Measurements from ENCODE around the gene CD151.

The CD151 gene

DNA sequence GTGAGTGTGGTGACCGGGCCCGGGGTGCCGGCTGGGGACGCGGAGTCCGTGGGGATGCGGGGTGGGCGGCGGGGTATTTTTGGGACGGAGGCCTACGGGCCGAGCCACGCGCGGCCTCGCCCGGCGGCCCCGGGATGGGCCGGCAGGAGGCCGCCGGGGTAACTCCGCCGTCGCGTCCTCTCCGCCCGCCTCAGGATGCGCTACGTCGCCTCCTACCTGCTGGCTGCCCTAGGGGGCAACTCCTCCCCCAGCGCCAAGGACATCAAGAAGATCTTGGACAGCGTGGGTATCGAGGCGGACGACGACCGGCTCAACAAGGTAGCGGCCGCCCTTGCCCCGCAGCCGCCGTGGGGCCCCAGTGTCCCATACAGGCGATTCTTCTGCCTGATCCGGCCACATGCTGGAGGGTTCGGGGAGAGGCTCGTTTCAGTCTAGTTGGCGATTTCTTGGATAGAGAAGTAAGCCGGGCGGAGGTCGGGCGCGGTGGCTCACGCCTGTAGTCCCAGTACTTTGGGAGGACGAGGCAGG lies 22.6 kb upstream of the CD151 start:
- H3K9me3 ChIP-seq (ENCODE audit: control insufficient read depth, low read depth, low read length): no peaks in the 10 kb centered on the region
- H3K4me1 ChIP-seq (ENCODE audit: control insufficient read depth, low read depth, low read length): no peaks in the 10 kb centered on the region
- peak overlapping the region; percentile 92 for H3K4me3 ChIP-seq (ENCODE audit: low read length)
- H3K36me3 ChIP-seq (ENCODE audit: control insufficient read depth, low read depth, low read length): peaks cover 27% of the 10 kb centered on the region
- H3K27me3 ChIP-seq (ENCODE audit: control insufficient read depth, insufficient read depth, low read length): no peaks in the 10 kb centered on the region
- peak overlapping the region; percentile 92 for H3K9ac ChIP-seq (ENCODE audit: low read length)
- H3K27ac ChIP-seq (ENCODE audit: low read length): peak overlapping the region; percentile 44

DNA sequence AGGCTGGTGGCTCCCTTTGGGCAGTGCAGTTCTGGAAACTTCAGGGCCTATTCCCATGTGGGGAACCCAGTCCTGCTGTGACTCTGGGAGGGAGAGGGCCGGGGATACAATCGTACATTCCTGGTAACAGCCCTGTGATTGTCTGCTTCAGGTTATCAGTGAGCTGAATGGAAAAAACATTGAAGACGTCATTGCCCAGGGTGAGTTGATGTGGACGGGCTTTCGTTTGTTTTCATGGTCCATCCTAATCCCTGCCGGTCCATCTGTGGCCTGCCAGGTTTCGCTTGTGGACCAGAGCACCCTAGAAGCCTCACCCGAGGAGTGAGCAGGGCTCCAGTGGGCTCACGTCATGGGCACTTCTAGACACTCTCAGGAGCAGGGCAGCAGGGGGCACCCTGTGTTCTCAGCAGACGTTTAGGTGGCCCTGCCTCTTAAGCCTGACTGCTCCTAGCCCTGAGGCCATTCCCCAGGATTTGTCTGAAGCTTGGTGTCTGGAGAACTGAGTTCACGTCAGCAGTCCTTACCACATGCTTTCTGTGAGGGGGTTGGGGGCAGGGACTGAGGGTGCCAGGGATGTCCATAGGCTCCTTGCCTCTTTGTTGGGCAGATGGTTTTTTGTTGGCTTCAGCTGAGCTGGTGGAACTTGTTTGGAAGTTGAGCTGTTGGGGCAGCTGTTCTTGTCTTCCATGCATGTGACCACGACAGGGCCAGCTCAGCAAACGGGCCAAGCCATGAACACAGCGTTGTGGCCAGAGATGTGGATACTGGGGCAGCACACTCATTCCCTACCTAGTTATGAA lies 21.1 kb upstream of the CD151 start:
- no peak overlapping the region for H3K27ac ChIP-seq (ENCODE audit: low read length)
- no peaks in the 10 kb centered on the region for H3K27me3 ChIP-seq (ENCODE audit: control insufficient read depth, insufficient read depth, low read length)
- H3K36me3 ChIP-seq (ENCODE audit: control insufficient read depth, low read depth, low read length): peaks cover 27% of the 10 kb centered on the region
- H3K9me3 ChIP-seq (ENCODE audit: control insufficient read depth, low read depth, low read length): no peaks in the 10 kb centered on the region
- H3K4me1 ChIP-seq (ENCODE audit: control insufficient read depth, low read depth, low read length): no peaks in the 10 kb centered on the region
- H3K4me3 ChIP-seq (ENCODE audit: low read length): peak overlapping the region; percentile 92
- peak overlapping the region; percentile 92 for H3K9ac ChIP-seq (ENCODE audit: low read length)

DNA sequence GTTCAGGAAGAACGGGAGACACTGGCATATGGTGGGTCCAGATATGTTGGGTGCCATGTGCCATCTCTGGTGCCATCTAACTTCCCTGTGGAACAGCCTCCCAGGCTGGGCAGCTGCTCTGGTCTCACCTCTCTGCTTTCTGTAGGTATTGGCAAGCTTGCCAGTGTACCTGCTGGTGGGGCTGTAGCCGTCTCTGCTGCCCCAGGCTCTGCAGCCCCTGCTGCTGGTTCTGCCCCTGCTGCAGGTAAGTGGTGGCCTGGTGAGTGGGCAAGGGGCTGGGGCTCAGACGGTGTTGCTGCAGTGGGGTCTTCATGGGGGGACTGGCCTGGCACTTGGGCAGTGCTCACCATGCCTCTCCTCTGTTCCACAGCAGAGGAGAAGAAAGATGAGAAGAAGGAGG lies 20.4 kb upstream of the CD151 start:
- Histone ChIP-seq H3K36me3 (ENCODE audit: control insufficient read depth, low read depth, low read length) (peaks cover 27% of the 10 kb centered on the region), H3K4me1 (ENCODE audit: control insufficient read depth, low read depth, low read length) (no peaks in the 10 kb centered on the region), H3K9me3 (ENCODE audit: control insufficient read depth, low read depth, low read length) (no peaks in the 10 kb centered on the region), H3K9ac (ENCODE audit: low read length) (no peak overlapping the region), H3K27ac (ENCODE audit: low read length) (no peak overlapping the region), H3K4me3 (ENCODE audit: low read length) (no peak overlapping the region), H3K27me3 (ENCODE audit: control insufficient read depth, insufficient read depth, low read length) (no peaks in the 10 kb centered on the region)

DNA sequence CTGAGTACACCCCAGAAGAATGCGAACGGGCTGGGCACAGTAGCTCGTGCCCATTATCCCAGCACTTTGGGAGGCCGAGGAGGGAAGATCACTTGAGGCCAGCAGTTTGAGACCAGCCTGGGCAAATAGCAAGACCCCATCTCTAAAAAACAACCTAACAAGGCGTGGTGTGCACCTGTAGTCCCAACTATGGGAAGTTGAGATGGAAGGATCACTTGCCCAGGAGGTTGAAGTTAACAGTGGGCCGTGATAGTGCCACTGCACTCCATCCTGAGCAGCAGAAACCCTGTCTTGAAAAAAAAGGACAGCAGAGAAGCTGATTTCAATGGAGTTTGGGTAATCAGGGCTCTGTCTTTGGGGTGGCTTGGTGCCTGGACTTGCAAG lies 19.7 kb upstream of the CD151 start:
- no peak overlapping the region for H3K27ac ChIP-seq (ENCODE audit: low read length)

DNA sequence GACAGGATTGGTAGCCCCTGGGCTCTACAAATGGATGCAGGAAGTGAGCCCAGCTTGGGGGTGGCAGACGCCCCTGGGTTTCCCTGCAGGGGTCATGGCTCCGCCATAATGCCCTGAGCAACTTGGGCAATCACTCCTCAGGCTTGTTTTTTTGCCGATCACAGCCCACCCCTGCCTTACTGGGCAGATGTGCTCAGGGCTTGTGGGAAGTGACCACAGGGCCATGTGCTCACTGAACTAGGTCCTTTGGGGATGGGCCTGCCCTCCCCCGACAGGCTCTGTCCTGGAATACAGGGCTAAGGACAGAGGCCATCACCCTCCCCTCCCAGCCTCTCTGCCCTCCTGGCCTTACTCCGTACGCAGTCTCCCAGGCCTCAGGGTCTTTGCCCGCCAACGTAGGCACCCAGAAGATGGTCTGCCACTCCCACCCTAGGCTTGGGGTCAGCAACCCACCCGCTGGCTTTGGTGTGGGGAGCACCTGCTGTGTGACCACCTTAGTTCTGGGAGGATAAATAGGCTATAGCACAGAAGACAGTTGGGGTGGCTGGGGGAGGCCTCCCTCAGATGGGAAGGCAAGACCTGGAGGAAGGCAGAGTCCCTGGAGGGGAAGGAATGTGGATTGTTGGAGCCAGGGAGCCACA lies 19.2 kb upstream of the CD151 start:
- Histone ChIP-seq H3K27ac (ENCODE audit: low read length) (no peak overlapping the region), H3K4me1 (ENCODE audit: control insufficient read depth, low read depth, low read length) (peaks cover 3% of the 10 kb centered on the region), H3K9me3 (ENCODE audit: control insufficient read depth, low read depth, low read length) (no peaks in the 10 kb centered on the region), H3K4me3 (ENCODE audit: low read length) (no peak overlapping the region), H3K36me3 (ENCODE audit: control insufficient read depth, low read depth, low read length) (peaks cover 27% of the 10 kb centered on the region), H3K27me3 (ENCODE audit: control insufficient read depth, insufficient read depth, low read length) (no peaks in the 10 kb centered on the region), H3K9ac (ENCODE audit: low read length) (no peak overlapping the region)

More for the DNA sequence above, 19.7 kb upstream of the CD151 start:
- no peaks in the 10 kb centered on the region for H3K4me1 ChIP-seq (ENCODE audit: control insufficient read depth, low read depth, low read length)
- no peak overlapping the region for H3K4me3 ChIP-seq (ENCODE audit: low read length)
- no peak overlapping the region for H3K9ac ChIP-seq (ENCODE audit: low read length)
- H3K27me3 ChIP-seq (ENCODE audit: control insufficient read depth, insufficient read depth, low read length): no peaks in the 10 kb centered on the region
- peaks cover 27% of the 10 kb centered on the region for H3K36me3 ChIP-seq (ENCODE audit: control insufficient read depth, low read depth, low read length)
- H3K9me3 ChIP-seq (ENCODE audit: control insufficient read depth, low read depth, low read length): no peaks in the 10 kb centered on the region

DNA sequence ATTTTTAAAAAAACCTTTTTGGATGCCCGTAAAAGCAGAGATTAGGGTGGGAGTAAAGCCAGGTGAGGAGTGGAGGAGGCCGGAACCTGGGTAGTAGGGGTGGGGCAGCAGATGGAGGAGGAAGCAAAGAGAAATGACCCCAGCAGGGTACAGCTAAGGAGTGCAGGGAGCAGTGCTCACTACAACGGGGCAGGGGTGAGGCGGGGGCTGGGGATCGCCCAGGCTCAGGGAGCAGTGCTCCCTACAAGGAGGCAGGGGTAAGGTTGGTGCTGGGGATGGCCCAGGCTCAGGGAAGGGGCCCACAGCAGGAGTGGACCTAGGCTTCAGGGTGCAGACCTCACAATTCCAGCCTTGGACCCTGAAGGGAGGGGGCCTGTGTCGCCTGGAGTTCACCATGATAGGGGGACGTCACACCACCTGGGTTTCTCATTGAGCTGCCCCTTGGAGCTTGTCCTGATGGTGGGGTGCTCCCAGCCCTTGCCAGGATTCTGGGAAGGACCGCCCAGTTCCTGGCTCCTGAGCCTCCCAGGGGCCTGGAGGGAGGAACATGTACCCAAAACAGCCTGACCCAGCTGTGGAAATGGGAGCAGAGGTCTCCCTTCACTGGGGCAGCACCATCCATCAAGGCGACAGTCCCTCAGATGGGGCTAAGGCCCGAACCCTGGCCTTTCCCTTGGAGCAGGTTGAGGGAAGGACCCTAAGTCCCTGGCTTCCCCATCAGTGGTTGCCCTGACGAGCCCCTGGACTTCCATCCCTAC lies 16.9 kb upstream of the CD151 start:
- peaks cover 8% of the 10 kb centered on the region for H3K4me1 ChIP-seq (ENCODE audit: control insufficient read depth, low read depth, low read length)
- H3K9ac ChIP-seq (ENCODE audit: low read length): no peak overlapping the region
- peaks cover 27% of the 10 kb centered on the region for H3K36me3 ChIP-seq (ENCODE audit: control insufficient read depth, low read depth, low read length)
- peaks cover 5% of the 10 kb centered on the region for H3K27me3 ChIP-seq (ENCODE audit: control insufficient read depth, insufficient read depth, low read length)
- no peak overlapping the region for H3K27ac ChIP-seq (ENCODE audit: low read length)
- no peak overlapping the region for H3K4me3 ChIP-seq (ENCODE audit: low read length)
- H3K9me3 ChIP-seq (ENCODE audit: control insufficient read depth, low read depth, low read length): no peaks in the 10 kb centered on the region

DNA sequence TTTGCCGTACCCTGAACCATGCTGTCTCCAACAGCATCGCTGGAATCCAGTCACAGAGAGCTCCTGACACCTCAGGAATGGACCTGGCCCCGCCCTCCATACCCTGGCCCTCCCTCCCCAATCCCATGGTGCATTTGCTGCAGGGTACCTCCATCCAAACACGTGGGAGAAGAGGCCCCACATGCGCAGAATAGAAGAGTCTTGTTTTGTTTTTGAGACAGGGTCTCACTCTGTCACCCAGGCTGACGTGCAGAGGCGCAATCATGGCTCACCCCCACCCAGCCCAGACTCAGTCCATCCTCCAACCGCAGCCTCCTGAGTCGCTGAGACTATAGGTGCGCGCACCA lies 16.3 kb upstream of the CD151 start:
- peaks cover 5% of the 10 kb centered on the region for H3K27me3 ChIP-seq (ENCODE audit: control insufficient read depth, insufficient read depth, low read length)
- H3K9me3 ChIP-seq (ENCODE audit: control insufficient read depth, low read depth, low read length): no peaks in the 10 kb centered on the region
- no peak overlapping the region for H3K27ac ChIP-seq (ENCODE audit: low read length)
- peaks cover 8% of the 10 kb centered on the region for H3K4me1 ChIP-seq (ENCODE audit: control insufficient read depth, low read depth, low read length)
- peaks cover 23% of the 10 kb centered on the region for H3K36me3 ChIP-seq (ENCODE audit: control insufficient read depth, low read depth, low read length)
- H3K9ac ChIP-seq (ENCODE audit: low read length): no peak overlapping the region
- no peak overlapping the region for H3K4me3 ChIP-seq (ENCODE audit: low read length)

DNA sequence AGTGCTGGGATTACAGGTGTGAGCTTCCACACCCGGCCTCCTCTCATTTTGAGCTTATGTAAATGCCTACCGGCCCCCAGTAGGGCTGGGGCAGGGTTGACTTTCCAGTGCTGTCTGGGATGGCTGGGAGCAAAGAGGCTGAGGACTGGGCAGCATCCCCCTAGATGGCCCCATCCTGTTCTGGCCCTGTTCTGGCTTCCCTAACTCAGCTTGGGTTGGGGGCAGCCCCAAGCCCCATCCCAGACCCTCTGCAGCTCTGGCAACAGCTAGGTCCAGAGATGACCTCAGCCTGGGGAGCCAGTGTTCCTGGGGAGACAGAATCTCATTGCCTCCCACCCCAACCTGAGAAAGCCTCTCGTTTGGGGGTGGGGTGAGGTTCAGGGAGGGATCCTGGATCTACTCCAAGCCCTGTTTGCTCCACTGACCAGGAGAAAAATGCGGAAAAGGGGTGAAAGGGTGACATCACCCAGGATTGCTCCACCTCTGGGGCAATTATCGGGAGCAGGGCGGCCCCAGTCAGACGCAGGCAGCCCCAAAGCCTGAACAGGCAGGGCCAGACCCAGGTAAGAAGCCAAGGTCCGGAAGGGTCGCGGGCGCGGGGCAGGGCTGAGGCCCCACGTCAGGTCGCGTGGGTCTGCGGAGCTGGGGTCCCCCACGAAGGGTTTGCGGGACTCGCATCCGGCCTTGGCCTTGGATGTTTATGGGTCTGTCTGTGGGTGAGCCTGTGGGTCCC lies 14.2 kb upstream of the CD151 start, which contains the start of gene PNPLA2:
Gene PNPLA2 (plus strand): TSS at position 519 of the 733 bp plus-strand sequence. CDS start 805 bp downstream, outside the sequence.
- Histone ChIP-seq H3K4me3 (ENCODE audit: low read length) (peak within 1 kb of the TSS; percentile 62), H3K27ac (ENCODE audit: low read length) (no peak within 1 kb of the TSS), H3K9ac (ENCODE audit: low read length) (peak within 1 kb of the TSS; percentile 39), H3K9me3 (ENCODE audit: control insufficient read depth, low read depth, low read length) (no peaks in the 10 kb centered on the region), H3K4me1 (ENCODE audit: control insufficient read depth, low read depth, low read length) (peaks cover 8% of the 10 kb centered on the region), H3K36me3 (ENCODE audit: control insufficient read depth, low read depth, low read length) (peaks cover 1% of the 10 kb centered on the region), H3K27me3 (ENCODE audit: control insufficient read depth, insufficient read depth, low read length) (peaks cover 5% of the 10 kb centered on the region)

DNA sequence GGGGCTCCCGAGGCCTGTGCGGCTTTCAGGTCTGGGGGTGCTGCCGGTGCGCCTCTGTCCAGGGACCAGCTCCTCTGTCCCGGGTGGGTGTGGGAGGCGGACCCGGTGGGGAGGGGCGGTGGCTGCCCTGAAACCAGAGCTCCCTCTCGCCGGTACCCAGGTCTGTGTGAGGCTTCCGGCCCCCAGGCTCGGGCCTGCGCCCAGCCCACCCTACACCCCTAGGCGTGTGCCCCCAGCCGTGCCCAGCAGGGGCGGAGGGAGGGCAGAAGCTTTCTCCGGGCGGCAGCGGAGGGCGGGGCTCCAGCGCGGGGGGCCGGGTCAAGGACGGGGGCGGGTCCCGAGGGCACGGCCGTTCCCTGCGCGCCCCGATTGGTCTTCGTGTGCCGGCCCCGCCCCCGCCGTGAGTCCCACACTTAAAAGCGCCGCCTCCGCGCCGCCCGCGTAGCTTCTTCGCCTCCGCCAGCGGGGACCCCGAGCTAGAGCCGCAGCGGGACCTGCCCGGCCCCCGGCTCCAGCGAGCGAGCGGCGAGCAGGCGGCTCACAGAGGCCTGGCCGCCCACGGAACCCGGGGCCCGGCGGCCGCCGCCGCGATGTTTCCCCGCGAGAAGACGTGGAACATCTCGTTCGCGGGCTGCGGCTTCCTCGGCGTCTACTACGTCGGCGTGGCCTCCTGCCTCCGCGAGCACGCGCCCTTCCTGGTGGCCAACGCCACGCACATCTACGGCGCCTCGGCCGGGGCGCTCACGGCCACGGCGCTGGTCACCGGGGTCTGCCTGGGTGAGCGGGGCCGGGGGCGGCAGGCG lies 13.4 kb upstream of the CD151 start:
- no peaks in the 10 kb centered on the region for H3K9me3 ChIP-seq (ENCODE audit: control insufficient read depth, low read depth, low read length)
- no peaks in the 10 kb centered on the region for H3K36me3 ChIP-seq (ENCODE audit: control insufficient read depth, low read depth, low read length)
- H3K27ac ChIP-seq (ENCODE audit: low read length): no peak overlapping the region
- peak overlapping the region; percentile 62 for H3K4me3 ChIP-seq (ENCODE audit: low read length)
- peaks cover 5% of the 10 kb centered on the region for H3K27me3 ChIP-seq (ENCODE audit: control insufficient read depth, insufficient read depth, low read length)
- H3K9ac ChIP-seq (ENCODE audit: low read length): peak overlapping the region; percentile 39
- H3K4me1 ChIP-seq (ENCODE audit: control insufficient read depth, low read depth, low read length): peaks cover 8% of the 10 kb centered on the region

DNA sequence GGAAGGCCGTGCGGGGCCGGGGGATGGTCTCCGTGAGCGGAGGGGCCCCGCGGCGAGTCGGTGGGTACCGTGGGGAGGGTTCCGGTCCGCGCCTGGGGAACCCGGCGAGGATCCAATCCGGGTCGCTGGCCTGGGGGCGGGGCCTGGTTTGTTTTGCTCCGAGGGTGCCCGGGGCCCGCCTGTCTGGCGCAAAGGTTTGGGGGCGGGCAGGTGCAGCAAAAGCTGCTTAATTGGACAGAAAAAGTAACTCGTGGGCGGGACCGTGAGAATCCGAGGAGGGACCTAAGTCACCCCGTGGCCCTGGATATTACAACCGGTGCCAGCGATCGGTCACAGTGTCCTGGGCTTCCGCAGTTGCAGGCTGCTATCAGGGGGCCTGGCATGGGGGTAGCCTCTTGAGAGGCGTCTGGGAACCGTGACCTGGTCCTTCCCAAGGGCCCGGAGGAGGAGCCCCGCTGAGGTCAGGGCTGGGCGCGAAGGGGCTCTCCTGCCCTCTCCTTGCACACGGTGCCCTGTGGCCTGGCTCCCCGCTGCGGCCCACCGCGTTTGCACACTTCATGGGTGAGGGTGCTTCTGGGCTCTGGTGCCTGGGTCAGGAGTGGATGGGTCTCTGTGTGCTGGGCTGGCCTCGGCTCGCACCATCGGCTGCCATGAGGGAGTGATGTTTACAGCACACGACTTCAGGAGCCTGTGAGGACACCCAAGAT lies 12.7 kb upstream of the CD151 start:
- Histone ChIP-seq H3K36me3 (ENCODE audit: control insufficient read depth, low read depth, low read length) (no peaks in the 10 kb centered on the region), H3K9ac (ENCODE audit: low read length) (peak overlapping the region; percentile 39), H3K27ac (ENCODE audit: low read length) (no peak overlapping the region), H3K9me3 (ENCODE audit: control insufficient read depth, low read depth, low read length) (no peaks in the 10 kb centered on the region), H3K4me3 (ENCODE audit: low read length) (peak overlapping the region; percentile 62), H3K27me3 (ENCODE audit: control insufficient read depth, insufficient read depth, low read length) (peaks cover 6% of the 10 kb centered on the region), H3K4me1 (ENCODE audit: control insufficient read depth, low read depth, low read length) (peaks cover 8% of the 10 kb centered on the region)
